ENCODE measurements around the gene VSTM2L.

GRCh38 chr20:37979021-37979985 is 76.4 kb downstream of the VSTM2L start:
- no peak for TF ChIP-seq CTCF (IDR thresholded peaks at IDR 0.05)
- TF ChIP-seq ZFX (IDR thresholded peaks at IDR 0.05; ENCODE audit: borderline replicate concordance) = no peak

Data from 22Rv1 (cell line).